Stimulated activated effector memory CD8-positive, alpha-beta T cell treated with anti-CD3 and anti-CD28 coated beads, Interleukin-12 subunit alpha, Interleukin-12 subunit beta, amount 100 ng/mL, for 72 hours (primary cell): ENCODE results near the gene BBIP1.

Experiments
- ATAC-seq: fragments of 150-1000 bp; cut with Tn5 transposase; 2 replicates; pipeline ENCODE4 v1.10.0; 2021
- DNase-seq, 2 donors: peaks; one replicate each; pipeline ENCODE4 v3.0.0; 2021 to 2022; ENCODE audit warnings: low spot score in 2 of 2
- H3K27ac Mint-ChIP-seq: one replicate; pipeline ENCODE4 v1.8.0; 2022; ENCODE audit warnings: mild to moderate bottlenecking, mixed read lengths
- H3K36me3 Mint-ChIP-seq: one replicate; pipeline ENCODE4 v1.8.0; 2022; ENCODE audit warnings: mild to moderate bottlenecking, mixed read lengths
- H3K4me1 Mint-ChIP-seq: one replicate; pipeline ENCODE4 v1.8.0; 2022; ENCODE audit warnings: mixed read lengths
- H3K4me3 Mint-ChIP-seq: one replicate; pipeline ENCODE4 v1.8.0; 2022; ENCODE audit warnings: mild to moderate bottlenecking, mixed read lengths
- H3K9me3 Mint-ChIP-seq: one replicate; pipeline ENCODE4 v1.8.0; 2022; ENCODE audit warnings: mixed read lengths

BBIP1 gene

DNA sequence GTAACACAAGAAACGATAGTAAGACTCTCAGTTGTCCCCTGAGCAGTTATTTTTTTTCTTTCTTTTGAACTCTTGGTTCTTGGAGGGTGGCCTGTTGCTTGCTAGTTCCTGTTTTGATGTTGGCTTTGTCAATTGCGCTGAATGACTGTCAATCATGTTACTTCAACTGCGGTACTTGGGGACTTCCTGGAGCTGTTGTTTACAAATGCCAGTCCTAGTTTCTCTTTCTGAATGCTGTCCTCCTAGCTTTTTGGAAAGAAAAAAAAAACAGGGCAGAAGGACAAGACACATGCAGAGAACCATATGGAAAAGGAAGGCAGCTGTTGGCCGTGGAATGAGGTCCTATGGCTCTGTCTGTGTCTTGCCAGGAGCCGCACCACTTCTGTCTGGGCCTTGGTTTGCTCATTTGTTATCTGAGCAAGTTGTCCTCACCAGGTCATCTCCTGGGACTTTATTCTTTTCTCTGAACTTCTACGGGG, 54.3 kb downstream of the BBIP1 start:
- ATAC-seq (peak; percentile 88), DNase-seq (peak in 1 of 2 donors; percentile 65)
- H3K36me3 Mint-ChIP-seq, result no peaks in the 10 kb centered on the region
- H3K9me3 Mint-ChIP-seq, result no peaks in the 10 kb centered on the region
- peak overlapping the region; percentile 98 for H3K27ac Mint-ChIP-seq
- peak overlapping the region; percentile 74 for H3K4me3 Mint-ChIP-seq
- H3K4me1 Mint-ChIP-seq, result peaks cover 94% of the 10 kb centered on the region

DNA sequence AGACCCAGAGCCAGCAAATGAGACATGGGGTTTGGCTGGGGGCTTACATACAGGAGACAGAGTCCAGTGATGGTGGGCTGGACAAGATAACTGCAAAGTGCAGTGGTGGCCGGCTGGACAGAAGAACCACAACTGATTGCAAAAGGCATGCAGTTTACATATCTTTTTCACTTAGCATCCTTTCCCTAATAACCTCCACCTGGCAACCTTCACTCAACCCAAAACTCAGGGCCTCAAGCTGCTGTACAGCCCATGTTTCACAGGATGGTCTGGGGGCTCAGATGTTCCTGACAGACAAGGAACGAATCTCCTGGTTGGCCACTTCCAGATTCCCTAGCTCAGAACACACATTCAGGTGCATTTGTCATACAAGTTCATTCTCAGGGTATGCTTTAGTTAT, 55.0 kb downstream of the BBIP1 start:
- DNase-seq, result peak in 1 of 2 donors; percentile 51
- ATAC-seq, result no peak
- Mint-ChIP-seq H3K4me3 (peak overlapping the region; percentile 74), H3K4me1 (peaks cover 93% of the 10 kb centered on the region), H3K9me3 (no peaks in the 10 kb centered on the region), H3K27ac (peak overlapping the region; percentile 98), H3K36me3 (no peaks in the 10 kb centered on the region)

DNA sequence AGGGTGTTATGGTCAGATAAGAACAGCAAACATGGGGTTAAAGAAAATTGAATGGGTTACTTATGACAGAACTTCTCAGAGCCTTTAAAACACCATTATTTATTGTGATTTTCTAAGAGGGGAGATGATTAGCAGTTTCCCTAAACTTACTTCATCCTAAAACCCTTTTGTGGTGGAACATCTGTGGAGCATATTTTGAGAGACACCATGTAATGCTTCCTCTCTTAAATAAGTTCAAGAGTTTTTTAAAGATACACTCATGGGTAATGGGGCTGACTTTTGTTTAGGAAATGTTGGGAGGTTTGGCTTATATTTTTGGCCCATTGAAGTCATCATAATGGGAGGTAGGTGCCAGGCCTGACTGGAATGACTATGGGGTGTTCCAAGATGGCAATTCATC, 55.6 kb downstream of the BBIP1 start:
- Mint-ChIP-seq H3K36me3 (no peaks in the 10 kb centered on the region), H3K4me3 (no peak overlapping the region), H3K9me3 (no peaks in the 10 kb centered on the region), H3K27ac (peak overlapping the region; percentile 98), H3K4me1 (peaks cover 90% of the 10 kb centered on the region)
- DNase-seq (no peak), ATAC-seq (no peak)

DNA sequence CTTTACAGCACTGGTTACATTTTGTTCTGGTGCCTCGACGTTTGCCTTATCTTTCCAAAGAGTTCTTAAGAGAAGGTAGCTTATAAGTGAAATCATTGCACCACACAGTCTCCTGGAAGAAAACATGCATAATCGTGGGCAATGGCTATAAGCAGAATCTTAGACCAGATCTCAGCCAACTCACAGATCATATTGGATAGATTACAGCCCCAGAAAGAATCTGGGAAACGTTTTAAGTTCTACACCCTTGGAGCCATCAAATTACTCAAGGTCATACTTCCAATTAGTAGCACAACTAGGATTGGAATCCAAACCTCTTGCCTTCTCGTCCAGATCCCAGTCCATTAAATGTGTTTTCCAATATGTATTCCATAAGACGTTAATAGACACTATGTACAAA, 56.0 kb downstream of the BBIP1 start:
- DNase-seq (no peak), ATAC-seq (no peak)
- Mint-ChIP-seq H3K36me3 (no peaks in the 10 kb centered on the region), H3K9me3 (no peaks in the 10 kb centered on the region), H3K4me3 (no peak overlapping the region), H3K4me1 (peaks cover 90% of the 10 kb centered on the region), H3K27ac (peak overlapping the region; percentile 98)

DNA sequence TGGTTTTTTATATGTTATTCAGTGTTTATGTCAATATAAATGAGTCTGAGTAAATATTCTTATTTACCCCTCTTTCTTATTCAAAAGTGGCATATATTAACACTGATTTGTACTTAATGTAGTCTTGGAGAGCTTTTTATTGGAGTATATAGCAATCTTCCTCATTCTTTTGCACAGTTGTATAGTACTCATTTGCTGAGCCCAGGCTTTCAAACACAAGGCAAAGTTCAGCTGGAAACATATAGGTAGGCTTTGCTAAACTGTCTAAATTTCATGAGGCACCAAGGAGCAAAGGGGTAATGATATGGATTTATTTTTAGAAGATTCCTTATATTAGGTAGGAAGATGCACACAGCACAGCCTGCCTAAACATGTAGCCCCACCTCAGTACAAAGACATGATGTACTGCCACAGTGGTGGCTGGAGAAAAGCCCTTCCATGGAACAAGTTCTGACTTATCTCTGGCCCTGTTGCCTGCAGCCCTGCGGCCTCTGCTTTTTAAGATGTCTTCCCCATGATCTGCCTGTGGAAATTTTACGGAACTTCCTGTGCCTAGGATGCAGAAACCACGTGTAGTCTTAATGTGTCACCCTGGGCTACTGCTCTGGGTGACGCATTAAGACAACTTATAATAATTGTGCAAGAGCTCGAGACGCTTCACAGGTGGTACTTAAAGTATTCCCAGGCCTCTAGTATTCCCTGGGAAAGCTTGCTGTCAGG, 56.9 kb downstream of the BBIP1 start:
- Mint-ChIP-seq H3K9me3 (no peaks in the 10 kb centered on the region), H3K4me3 (no peak overlapping the region), H3K27ac (peak overlapping the region; percentile 68), H3K4me1 (peaks cover 90% of the 10 kb centered on the region), H3K36me3 (no peaks in the 10 kb centered on the region)
- DNase-seq, result peak in 1 of 2 donors; percentile 39
- ATAC-seq, result no peak

DNA sequence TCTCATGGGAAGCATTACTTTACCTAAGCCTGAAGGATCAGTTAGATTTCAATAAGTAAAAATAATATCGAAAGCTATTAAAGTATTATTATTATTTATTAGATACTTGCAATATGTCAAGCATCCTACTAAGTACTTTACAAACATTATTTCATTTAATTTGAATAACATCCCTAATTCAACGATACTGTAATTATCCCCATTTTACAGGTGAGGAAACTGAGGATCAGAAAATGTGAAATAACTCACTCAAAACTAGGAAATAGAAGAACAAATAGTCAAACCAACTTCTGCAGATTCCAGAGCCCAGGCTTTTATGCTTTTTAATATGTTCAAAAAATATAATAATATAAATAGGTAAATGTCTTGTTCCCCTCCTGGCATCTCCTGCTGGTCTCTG, 57.5 kb downstream of the BBIP1 start:
- H3K27ac Mint-ChIP-seq, result peak overlapping the region; percentile 98
- no peak for ATAC-seq
- no peaks in the 10 kb centered on the region for H3K9me3 Mint-ChIP-seq
- no peaks in the 10 kb centered on the region for H3K36me3 Mint-ChIP-seq
- peak overlapping the region; percentile 62 for H3K4me3 Mint-ChIP-seq
- DNase-seq, result no peak
- H3K4me1 Mint-ChIP-seq, result peaks cover 84% of the 10 kb centered on the region

DNA sequence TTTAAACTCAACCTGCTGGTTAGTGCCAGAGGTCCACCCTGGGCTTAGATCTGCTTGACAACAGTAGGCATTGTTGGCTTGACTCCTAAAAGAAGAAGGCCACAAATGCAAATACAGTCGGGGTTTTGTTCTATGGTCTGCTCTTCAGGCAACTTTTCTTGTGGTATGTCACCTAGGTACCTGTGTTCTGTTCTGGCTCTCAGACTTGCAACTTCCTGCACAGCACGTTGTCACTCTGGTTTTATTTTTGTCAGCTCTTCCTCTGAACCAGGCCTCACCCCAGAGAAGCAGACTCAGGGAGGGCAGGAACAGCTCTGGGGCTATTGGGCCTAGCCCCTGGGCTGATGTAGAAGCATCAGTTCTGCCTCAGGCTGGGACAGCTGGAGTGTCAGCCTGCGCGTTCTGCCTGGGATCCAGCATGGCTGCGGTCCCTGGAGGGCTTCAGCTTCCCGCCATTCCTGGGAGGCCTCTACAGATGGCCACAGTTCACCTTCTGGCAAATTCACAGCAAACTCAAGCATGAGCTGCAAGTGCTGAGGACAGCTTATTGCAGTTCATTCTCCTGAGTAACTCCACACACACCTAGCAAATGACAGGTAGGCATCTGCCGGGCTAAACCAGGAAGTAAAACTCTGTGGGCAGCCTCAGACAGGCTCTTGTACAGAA, 58.3 kb downstream of the BBIP1 start:
- peak; percentile 62 for ATAC-seq

DNA sequence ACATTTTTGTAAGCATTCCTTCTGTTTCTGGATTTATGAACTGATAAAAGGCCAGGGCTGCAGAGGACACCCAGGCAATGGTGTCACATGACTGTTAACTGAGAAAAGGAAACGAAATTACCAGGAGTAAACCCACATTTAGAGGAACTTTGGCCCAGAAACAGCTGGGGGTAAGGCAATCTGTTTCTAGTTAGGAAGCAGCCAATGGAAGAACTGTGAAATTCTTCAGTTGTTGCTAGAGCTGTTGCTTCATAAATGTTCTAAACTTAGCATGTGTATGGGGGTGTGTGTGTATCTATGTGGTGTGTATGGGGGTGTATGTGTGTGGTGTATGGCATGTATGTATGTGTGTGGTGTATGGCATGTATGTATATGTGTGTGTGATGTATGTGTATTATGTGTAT, 59.0 kb downstream of the BBIP1 start:
- peak overlapping the region; percentile 98 for H3K27ac Mint-ChIP-seq
- H3K4me1 Mint-ChIP-seq, result peaks cover 69% of the 10 kb centered on the region
- no peaks in the 10 kb centered on the region for H3K9me3 Mint-ChIP-seq
- H3K36me3 Mint-ChIP-seq, result no peaks in the 10 kb centered on the region
- ATAC-seq (no peak), DNase-seq (peak in 1 of 2 donors; percentile 37)
- H3K4me3 Mint-ChIP-seq, result peak overlapping the region; percentile 62

More for the DNA sequence above, 58.3 kb downstream of the BBIP1 start:
- peak overlapping the region; percentile 98 for H3K27ac Mint-ChIP-seq
- no peaks in the 10 kb centered on the region for H3K9me3 Mint-ChIP-seq
- H3K4me1 Mint-ChIP-seq, result peaks cover 77% of the 10 kb centered on the region
- no peaks in the 10 kb centered on the region for H3K36me3 Mint-ChIP-seq
- peak in 1 of 2 donors; percentile 71 for DNase-seq
- H3K4me3 Mint-ChIP-seq, result peak overlapping the region; percentile 62

DNA sequence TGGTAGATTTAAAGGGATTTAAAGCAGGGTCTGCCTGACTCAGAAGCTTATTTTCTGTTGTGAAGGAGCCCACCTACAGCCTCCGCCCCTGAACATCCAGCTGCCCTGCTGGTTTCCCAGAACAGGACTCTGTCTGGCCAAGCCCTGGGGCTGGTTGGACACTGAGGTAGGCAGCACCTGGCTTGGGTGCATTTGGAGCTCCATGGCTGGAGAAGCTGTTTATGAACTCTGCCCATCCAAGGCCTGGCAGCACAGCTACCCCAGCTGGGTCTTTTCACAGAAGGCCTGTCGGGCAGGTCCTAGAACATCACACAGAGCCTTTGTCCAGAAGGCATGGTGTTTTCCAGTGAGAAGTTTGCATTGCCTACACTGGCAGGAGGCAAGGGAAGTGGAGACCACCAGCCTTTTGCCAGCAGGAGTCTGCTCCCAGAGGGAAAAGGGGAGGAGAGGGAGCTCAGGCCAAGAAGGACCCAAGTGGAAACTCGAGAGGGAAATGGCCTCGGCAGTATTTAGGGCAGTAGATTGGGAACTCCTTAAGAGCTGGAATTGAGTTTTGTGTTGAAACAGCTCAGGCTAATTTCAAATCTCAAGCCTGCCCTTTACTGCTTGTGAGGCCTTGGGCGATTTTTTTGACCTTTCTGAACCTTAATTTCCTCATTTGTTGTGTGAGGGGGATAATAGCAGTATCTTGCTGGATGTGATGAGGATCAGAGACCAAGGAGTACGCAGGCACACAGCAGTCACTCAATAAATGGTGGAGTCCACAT, 59.6 kb downstream of the BBIP1 start:
- DNase-seq (peak in 1 of 2 donors; percentile 47), ATAC-seq (no peak)
- no peak overlapping the region for H3K4me3 Mint-ChIP-seq
- no peaks in the 10 kb centered on the region for H3K36me3 Mint-ChIP-seq
- H3K4me1 Mint-ChIP-seq, result peaks cover 64% of the 10 kb centered on the region
- H3K9me3 Mint-ChIP-seq, result no peaks in the 10 kb centered on the region
- peak overlapping the region; percentile 98 for H3K27ac Mint-ChIP-seq

DNA sequence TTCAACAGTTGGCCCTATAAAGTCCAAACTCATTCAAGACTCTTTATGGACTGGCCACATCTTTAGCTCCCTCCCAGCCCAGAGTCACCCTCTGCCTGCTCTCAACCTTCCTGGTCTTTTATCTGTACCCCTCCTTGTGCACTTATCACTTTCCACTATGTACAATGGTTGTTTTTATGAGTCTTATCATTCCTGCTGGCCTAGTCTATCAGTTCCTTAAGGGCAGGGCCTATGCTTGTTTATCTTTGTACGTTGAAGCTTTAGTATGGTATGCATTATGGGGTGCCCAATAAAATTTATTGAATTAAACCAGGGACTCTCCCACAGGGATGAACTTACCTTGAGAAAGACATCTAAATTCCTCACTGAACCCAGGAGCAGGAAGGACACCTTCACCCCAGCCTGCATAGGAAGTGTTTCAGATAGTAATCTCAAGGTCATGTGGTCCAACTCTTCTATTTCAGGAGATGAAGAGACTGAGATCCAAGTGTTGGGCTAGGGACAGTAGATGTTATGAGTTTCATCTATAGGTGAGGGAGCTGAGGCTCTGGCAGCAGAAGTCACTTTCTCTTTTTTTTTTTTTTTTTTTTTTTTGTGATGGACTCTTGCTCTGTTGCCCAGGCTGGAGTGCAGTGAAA, 60.6 kb downstream of the BBIP1 start:
- Mint-ChIP-seq H3K27ac (peak overlapping the region; percentile 80), H3K4me3 (peak overlapping the region; percentile 50), H3K36me3 (no peaks in the 10 kb centered on the region), H3K9me3 (no peaks in the 10 kb centered on the region), H3K4me1 (peaks cover 64% of the 10 kb centered on the region)
- DNase-seq, result peak in 1 of 2 donors; percentile 43
- no peak for ATAC-seq

DNA sequence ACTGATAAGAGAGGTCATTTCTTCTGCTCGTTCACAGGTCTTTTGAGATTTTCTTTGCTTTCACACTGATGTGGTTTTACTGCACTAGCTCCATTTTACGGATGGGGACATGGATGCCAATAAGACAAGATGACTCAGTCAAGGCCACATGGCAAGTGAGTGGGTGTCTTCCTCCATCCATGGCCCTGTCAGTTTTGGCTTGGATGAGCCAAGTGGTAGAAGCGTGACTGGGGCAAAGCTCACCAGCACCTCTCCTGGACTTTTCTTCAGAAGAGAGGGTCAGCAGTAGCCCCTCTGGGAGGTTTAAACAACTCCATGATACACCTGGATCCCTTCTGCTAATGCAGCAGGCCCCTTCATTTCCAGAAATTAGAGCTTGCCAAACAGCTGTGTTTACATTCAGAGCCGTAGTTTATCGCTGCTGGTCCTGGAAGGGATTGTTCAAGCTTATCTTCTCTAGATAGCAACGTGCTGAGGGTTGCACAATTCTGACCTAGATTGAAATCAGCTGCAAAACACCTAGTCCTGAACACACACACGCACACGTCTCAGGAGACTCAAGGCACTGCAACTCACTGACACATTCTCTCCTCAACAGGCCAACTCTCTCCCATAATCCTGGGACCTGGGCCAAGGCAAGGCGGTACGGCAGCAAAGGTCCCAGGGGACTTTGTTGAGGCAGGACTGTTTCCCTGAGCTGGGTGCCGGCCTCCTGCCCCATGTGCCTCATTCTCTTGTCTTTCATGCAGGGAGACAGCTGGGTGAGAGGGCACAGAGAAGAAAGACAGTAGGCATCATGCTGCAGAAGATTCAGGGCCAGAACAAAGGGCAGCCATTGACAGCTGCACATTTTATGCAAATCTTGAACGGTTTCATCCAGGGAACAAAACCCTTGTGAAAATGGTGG, 61.5 kb downstream of the BBIP1 start:
- Mint-ChIP-seq H3K36me3 (no peaks in the 10 kb centered on the region), H3K9me3 (no peaks in the 10 kb centered on the region), H3K27ac (peak overlapping the region; percentile 80), H3K4me3 (peak overlapping the region; percentile 50), H3K4me1 (peaks cover 64% of the 10 kb centered on the region)
- DNase-seq, result peak in 1 of 2 donors; percentile 49
- ATAC-seq, result peak; percentile 73

DNA sequence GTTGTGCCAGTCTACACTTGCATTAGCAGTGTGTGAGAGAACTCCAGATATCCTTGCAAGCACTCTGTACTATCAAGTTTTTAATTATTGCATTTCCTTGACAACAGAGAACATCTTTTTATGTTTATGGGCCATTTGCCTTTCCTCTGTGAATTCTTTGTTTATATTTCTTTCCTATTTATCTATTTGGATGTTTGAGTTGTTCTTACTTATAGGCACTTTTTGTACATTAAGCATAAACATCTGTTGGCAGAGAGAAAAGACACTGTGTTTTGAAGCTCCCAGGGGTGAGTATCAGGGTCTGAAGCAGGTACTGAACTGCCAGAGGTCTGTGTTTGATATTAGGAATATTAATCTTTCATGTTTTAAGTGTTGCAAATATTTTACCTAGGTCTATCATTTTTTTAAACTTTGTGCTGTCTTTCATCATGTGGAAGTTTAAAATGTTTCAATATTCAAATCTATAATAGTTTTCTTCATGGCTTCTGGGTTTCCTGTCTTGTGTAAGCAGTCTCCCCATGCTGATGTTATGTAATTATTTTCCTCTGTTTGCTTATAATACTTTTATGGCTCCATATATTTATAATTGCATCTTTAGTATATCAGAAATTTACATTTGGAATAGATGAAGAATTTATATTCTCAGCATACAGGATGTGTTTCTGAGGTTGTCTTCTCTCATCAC, 64.9 kb downstream of the BBIP1 start:
- no peak overlapping the region for H3K4me3 Mint-ChIP-seq
- H3K27ac Mint-ChIP-seq, result no peak overlapping the region
- H3K9me3 Mint-ChIP-seq, result no peaks in the 10 kb centered on the region
- H3K4me1 Mint-ChIP-seq, result peaks cover 66% of the 10 kb centered on the region
- DNase-seq, result no peak
- H3K36me3 Mint-ChIP-seq, result peaks cover 6% of the 10 kb centered on the region
- no peak for ATAC-seq

DNA sequence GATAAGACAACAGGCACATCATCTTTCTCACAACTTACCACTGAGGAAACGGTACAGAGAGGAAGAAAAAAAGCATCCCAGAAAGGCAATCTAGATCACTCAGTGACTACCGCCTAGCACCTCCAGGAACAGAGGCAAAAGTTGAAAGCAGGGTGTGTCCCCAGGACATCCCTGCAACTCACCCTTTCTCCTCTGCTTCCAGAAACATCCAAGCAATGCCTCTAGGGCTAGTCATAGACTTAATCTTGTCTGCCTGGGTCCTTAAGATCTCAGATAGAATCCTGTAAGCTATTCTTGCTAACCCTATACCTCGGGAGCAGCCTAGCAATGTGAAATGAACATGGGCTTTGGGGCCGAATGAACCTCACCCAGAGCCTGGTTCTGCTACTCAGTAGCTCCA, 66.0 kb downstream of the BBIP1 start:
- peak overlapping the region; percentile 63 for H3K4me3 Mint-ChIP-seq
- H3K36me3 Mint-ChIP-seq, result peaks cover 6% of the 10 kb centered on the region
- H3K27ac Mint-ChIP-seq, result peak overlapping the region; percentile 78
- no peaks in the 10 kb centered on the region for H3K9me3 Mint-ChIP-seq
- DNase-seq (peak in 1 of 2 donors; percentile 47), ATAC-seq (no peak)
- H3K4me1 Mint-ChIP-seq, result peaks cover 64% of the 10 kb centered on the region
